Thoracic aorta (tissue), 2 donors: ENCODE results near the gene PRR15. TPM values are rescaled to one million over a fixed set of nuclear protein-coding genes. Genes with fewer than 3 reads are reported as not detected.
"Not testable (repeated sequence)": the region's sequence is repeated elsewhere in the genome, so short reads cannot be mapped to it uniquely, and the experiment has no call there.

Experiments
- ATAC-seq: fragments of 150-250 bp; one replicate; pipeline ENCODE4 v1.8.0; 2017; ENCODE audit warnings: low read depth; ENCODE audit not compliant: insufficient number of reproducible peaks, low FRiP score
- DNase-seq: peaks from one replicate; pipeline ENCODE4 v3.0.0-alpha.2; 2020; ENCODE audit warnings: low spot score
- H3K27ac ChIP-seq, 2 donors: fragments of 200-600 bp; sonication (generic); 1 replicate in 1 of 2; 2 replicates in 1 of 2; pipeline ENCODE4 v1.5.1; 2016; ENCODE audit warnings: mild to moderate bottlenecking in 2 of 2, moderate library complexity in 2 of 2
- H3K27me3 ChIP-seq: fragments of 200-600 bp; sonication (generic); replicated peaks from 2 replicates; pipeline ENCODE4 v1.6.0; 2016; ENCODE audit warnings: mild to moderate bottlenecking; ENCODE audit not compliant: insufficient read depth
- H3K36me3 ChIP-seq: fragments of 200-600 bp; sonication (generic); one replicate; pipeline ENCODE4 v1.5.1; 2016
- H3K4me1 ChIP-seq, 2 donors: fragments of 200-600 bp; sonication (generic); 1 replicate in 1 of 2; 2 replicates in 1 of 2; pipeline versions ENCODE4 v1.5.1 to v1.6.0; 2016; ENCODE audit warnings: low read depth in 2 of 2, mild to moderate bottlenecking in 1 of 2; ENCODE audit not compliant: control insufficient read depth in 1 of 2
- H3K4me3 ChIP-seq: fragments of 200-600 bp; sonication (generic); 2 replicates; pipeline ENCODE4 v1.5.1; 2016; ENCODE audit warnings: mild to moderate bottlenecking
- H3K9me3 ChIP-seq: fragments of 200-600 bp; sonication (generic); 2 replicates; pipeline ENCODE4 v1.5.1; 2016
- CTCF ChIP-seq: fragments of 200-600 bp; sonication (generic); IDR thresholded peaks from one replicate; pipeline ENCODE4 v1.5.1; 2019; ENCODE audit warnings: antibody characterized with exemption
- total RNA-seq, 2 donors: library from RNA; depleted of rRNA; stranded (reverse); fragments of >200 nt; gene quantifications; one replicate each; pipeline versions ENCODE4 v1.1.0 to v1.2.3, GENCODE V29; 2016

PRR15 gene
- total RNA-seq = 1 to 10 TPM; 2.5 to 6.0 TPM

GRCh38 chr7:29563590-29564495 is at the start of gene PRR15:
TSS of gene PRR15 (plus strand) at chr7:29563835. CDS start at chr7:29566330, 2,495 bp downstream.
- TF ChIP-seq CTCF = no peak
- H3K36me3 ChIP-seq = no peaks in the 10 kb centered on the region
- peak within 1 kb of the TSS; percentile 77 for H3K4me3 ChIP-seq
- no peaks in the 10 kb centered on the region for H3K27me3 ChIP-seq
- ATAC-seq (no peak), DNase-seq (no peak)
- no peaks in the 10 kb centered on the region for H3K9me3 ChIP-seq
- peaks cover 18 to 26% of the 10 kb centered on the region in 2 donors for H3K4me1 ChIP-seq
- peak within 1 kb of the TSS in 1 of 2 donors; percentile 3 for H3K27ac ChIP-seq

DNA sequence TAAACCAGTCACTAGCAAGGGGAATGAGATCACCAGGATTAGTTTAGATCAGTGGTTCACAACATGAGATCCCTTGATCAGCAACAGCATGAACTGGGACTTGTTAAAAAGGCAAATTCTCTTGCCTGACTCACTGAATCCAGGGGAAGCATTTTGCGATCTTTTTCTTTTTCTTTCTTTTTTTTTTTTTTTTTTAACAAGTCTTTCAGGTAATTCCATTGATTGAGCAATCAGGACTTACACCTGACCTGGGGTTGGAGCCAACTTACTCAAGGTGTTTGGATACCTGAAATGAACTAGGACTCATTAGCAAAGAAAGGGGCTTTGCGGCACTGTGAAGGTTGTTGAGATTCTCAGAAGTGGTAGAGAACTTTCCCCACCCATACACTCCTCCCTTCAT is 47.1 kb upstream of the PRR15 start:
- DNase-seq = no peak

DNA sequence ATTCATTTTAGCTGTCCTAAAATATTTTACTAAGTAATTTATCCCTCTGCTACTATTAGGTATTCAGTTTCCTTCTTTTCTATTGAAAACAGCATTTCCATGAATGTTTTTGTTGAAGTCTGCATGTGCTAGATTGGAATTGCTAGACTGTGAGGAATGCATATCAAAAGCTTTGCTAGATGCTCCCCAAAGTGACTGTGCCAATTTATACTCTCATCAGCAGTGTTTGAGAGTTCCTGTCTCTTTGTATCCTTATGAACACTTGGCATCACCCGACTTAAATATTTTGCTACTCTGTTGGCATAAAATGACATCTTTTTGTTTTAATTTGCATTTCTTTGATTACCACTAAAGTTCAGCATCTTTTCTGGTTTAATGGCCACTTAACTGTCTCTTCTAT is 45.0 kb upstream of the PRR15 start:
- no peaks in the 10 kb centered on the region for H3K36me3 ChIP-seq
- DNase-seq (no peak), ATAC-seq (no peak)
- H3K27ac ChIP-seq = no peak overlapping the region
- no peak for TF ChIP-seq CTCF
- no peaks in the 10 kb centered on the region for H3K27me3 ChIP-seq
- H3K4me3 ChIP-seq = no peak overlapping the region
- no peaks in the 10 kb centered on the region for H3K9me3 ChIP-seq
- H3K4me1 ChIP-seq = no peaks in the 10 kb centered on the region

More for the DNA sequence above, 47.1 kb upstream of the PRR15 start:
- Histone ChIP-seq H3K27ac (no peak overlapping the region), H3K36me3 (no peaks in the 10 kb centered on the region), H3K4me1 (no peaks in the 10 kb centered on the region), H3K4me3 (no peak overlapping the region), H3K27me3 (no peaks in the 10 kb centered on the region), H3K9me3 (no peaks in the 10 kb centered on the region)
- no peak for ATAC-seq
- no peak for TF ChIP-seq CTCF

DNA sequence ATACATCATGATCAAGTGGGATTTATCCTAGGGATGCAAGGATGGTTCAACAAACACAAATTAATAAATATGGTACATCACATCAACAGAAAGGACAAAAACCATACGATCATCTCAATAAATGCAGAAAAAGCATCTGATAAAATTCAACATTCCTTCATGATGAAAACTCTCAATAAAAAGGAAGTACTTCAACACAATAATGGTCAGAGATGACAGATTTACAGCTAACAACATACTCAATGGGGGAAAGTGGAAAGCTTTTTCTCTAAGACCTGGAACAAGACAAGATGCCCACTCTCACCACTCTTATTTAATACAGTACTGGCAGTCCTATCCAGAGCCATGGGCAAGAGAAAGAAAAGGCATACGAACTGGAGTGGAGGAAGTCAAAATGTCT is 39.9 kb upstream of the PRR15 start:
- no peak for ATAC-seq
- TF ChIP-seq CTCF = no peak
- Histone ChIP-seq H3K36me3 (no peaks in the 10 kb centered on the region), H3K4me3 (no peak overlapping the region), H3K27me3 (no peaks in the 10 kb centered on the region), H3K9me3 (no peaks in the 10 kb centered on the region), H3K4me1 (no peaks in the 10 kb centered on the region), H3K27ac (no peak overlapping the region)
- no peak for DNase-seq

GRCh38 chr7:29527505-29528108 is 36.0 kb upstream of the PRR15 start:
- Histone ChIP-seq H3K9me3 (no peaks in the 10 kb centered on the region), H3K27ac (no peak overlapping the region), H3K27me3 (no peaks in the 10 kb centered on the region), H3K4me1 (no peaks in the 10 kb centered on the region), H3K36me3 (no peaks in the 10 kb centered on the region), H3K4me3 (no peak overlapping the region)
- no peak for TF ChIP-seq CTCF
- no peak for ATAC-seq
- DNase-seq = no peak

DNA sequence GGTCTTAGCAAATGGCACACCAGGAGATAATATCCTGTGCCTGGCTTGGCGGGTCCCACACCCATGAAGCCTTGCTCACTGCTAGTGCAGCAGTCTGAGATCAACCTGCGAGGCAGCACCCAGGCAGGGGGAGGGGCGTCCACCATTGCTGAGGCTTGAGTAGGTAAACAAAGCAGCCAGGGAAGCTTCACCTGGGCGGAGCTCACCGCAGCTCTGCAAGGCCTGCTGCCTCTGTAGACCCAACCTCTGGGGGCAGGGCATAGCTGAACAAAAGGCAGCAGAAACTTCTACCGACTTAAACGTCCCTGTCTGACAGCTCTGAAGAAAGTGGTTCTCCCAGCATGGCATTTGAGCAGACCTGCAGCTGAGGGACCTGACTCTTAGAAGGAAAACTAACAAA is 35.1 kb upstream of the PRR15 start:
- ATAC-seq, H3K4me3 ChIP-seq, DNase-seq, H3K36me3 ChIP-seq, H3K9me3 ChIP-seq, H3K27me3 ChIP-seq, H3K4me1 ChIP-seq, H3K27ac ChIP-seq: not testable (repeated sequence)
